Astrocyte (in vitro differentiated cells and primary cell): ENCODE results near the gene LIX1L. TPM values are rescaled to one million over a fixed set of nuclear protein-coding genes. Genes with fewer than 3 reads are reported as not detected.
"Not testable (repeated sequence)": the region's sequence is repeated elsewhere in the genome, so short reads cannot be mapped to it uniquely, and the experiment has no call there.

Experiments used
- DNase-seq: peaks from one replicate; pipeline ENCODE4 v3.0.0-alpha.2; 2010; ENCODE audit warnings: low read depth
- FAIRE-seq: peaks from 2 replicates; lab custom pipeline; 2011; peaks lifted over from hg19 to GRCh38; lab: Jason Lieb, UNC
- H2AFZ ChIP-seq: 2 replicates; pipeline ENCODE4 v1.6.0; 2012; ENCODE audit warnings: low read depth, low read length, inconsistent platforms
- H3K27ac ChIP-seq: 2 replicates; pipeline ENCODE4 v1.5.1; 2011; ENCODE audit warnings: low read depth, low read length, inconsistent platforms
- H3K27me3 ChIP-seq: 2 replicates; pipeline ENCODE4 v1.6.0; 2011; ENCODE audit warnings: low read length, inconsistent platforms; ENCODE audit not compliant: insufficient read depth
- H3K36me3 ChIP-seq: 2 replicates; pipeline ENCODE4 v1.5.1; 2011; ENCODE audit warnings: low read length, inconsistent platforms; ENCODE audit not compliant: insufficient read depth
- H3K4me1 ChIP-seq: 2 replicates; pipeline ENCODE4 v1.5.1; 2011; ENCODE audit warnings: low read length, inconsistent platforms; ENCODE audit not compliant: insufficient read depth
- H3K4me2 ChIP-seq: 2 replicates; pipeline ENCODE4 v1.6.0; 2012; ENCODE audit warnings: low read length, inconsistent platforms
- H3K4me3 ChIP-seq: 2 replicates; pipeline ENCODE4 v1.5.1; 2011; ENCODE audit warnings: low read depth, mild to moderate bottlenecking, low read length, inconsistent platforms; ENCODE audit not compliant: insufficient read depth
- H3K79me2 ChIP-seq: 2 replicates; pipeline ENCODE4 v1.6.0; 2012; ENCODE audit warnings: mild to moderate bottlenecking, low read length, inconsistent platforms; ENCODE audit not compliant: insufficient read depth
- H3K9ac ChIP-seq: 2 replicates; pipeline ENCODE4 v1.6.0; 2012; ENCODE audit warnings: mild to moderate bottlenecking, low read length, inconsistent platforms
- H3K9me3 ChIP-seq: 2 replicates; pipeline ENCODE4 v1.5.1; 2012; ENCODE audit warnings: low read depth, mild to moderate bottlenecking, low read length, inconsistent platforms; ENCODE audit not compliant: insufficient read depth
- H4K20me1 ChIP-seq: 2 replicates; pipeline ENCODE4 v1.6.0; 2012; ENCODE audit warnings: low read length, inconsistent platforms; ENCODE audit not compliant: insufficient read depth
- H3K27ac Mint-ChIP-seq: one replicate; pipeline ENCODE4 v1.8.0; 2021; ENCODE audit warnings: mild to moderate bottlenecking, mixed read lengths; ENCODE audit not compliant: unreplicated experiment
- H3K27me3 Mint-ChIP-seq: one replicate; pipeline ENCODE4 v1.8.0; 2021; ENCODE audit warnings: low read depth, mixed read lengths; ENCODE audit not compliant: unreplicated experiment
- H3K36me3 Mint-ChIP-seq: one replicate; pipeline ENCODE4 v1.8.0; 2021; ENCODE audit warnings: low read depth, mixed read lengths; ENCODE audit not compliant: unreplicated experiment
- H3K4me1 Mint-ChIP-seq: one replicate; pipeline ENCODE4 v1.8.0; 2021; ENCODE audit warnings: low read depth, mixed read lengths; ENCODE audit not compliant: unreplicated experiment
- H3K4me3 Mint-ChIP-seq: one replicate; pipeline ENCODE4 v1.8.0; 2021; ENCODE audit warnings: mild to moderate bottlenecking, moderate library complexity, mixed read lengths; ENCODE audit not compliant: unreplicated experiment
- H3K9me3 Mint-ChIP-seq: one replicate; pipeline ENCODE4 v1.8.0; 2021; ENCODE audit warnings: mild to moderate bottlenecking, mixed read lengths; ENCODE audit not compliant: unreplicated experiment
- EZH2 ChIP-seq: IDR thresholded peaks from 2 replicates; pipeline ENCODE4 v1.6.1; 2012; ENCODE audit warnings: mild to moderate bottlenecking, low read length, inconsistent platforms; ENCODE audit not compliant: insufficient read depth
- total RNA-seq: library from RNA; stranded (reverse); gene quantifications from 2 replicates; pipeline ENCODE4 v1.2.1, GENCODE V29; 2021
- TF ChIP-seq, protein P1 (sequence below): IDR thresholded peaks from 2 replicates; pipeline ENCODE4 v1.5.1; 2011; ENCODE audit warnings: low read depth, mild to moderate bottlenecking, inconsistent platforms, low read length, moderate library complexity; ENCODE audit not compliant: insufficient read depth

Gene LIX1L
- total RNA-seq, 1 donor from 2014 or later, result 37.2 TPM

DNA sequence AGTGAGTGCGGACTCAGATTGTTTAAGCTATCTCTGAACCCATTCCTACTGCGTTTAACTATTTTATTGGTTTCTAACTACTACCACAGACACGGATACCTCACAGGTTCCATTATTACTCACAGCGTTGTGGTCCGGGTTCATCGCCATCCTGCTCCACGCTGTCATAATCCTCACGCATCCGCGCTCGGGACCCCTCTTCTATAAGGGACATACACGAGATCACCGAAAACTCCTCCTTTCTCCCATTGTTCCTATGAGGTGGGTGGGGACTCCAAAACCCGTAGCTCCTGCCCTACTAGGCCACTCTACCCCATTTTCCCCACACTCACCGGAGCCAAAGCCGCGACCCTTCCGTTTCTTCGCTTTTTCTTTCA is 31.1 kb downstream of the LIX1L start:
- peak overlapping the region; percentile 92 for H3K4me2 ChIP-seq
- H3K27ac ChIP-seq, result peak overlapping the region; percentile 96
- no peaks in the 10 kb centered on the region for H3K9me3 ChIP-seq
- H3K79me2 ChIP-seq, result peaks cover 20% of the 10 kb centered on the region
- Mint-ChIP-seq H3K4me1 (peaks cover 9% of the 10 kb centered on the region), H3K27me3 (no peaks in the 10 kb centered on the region), H3K27ac (no peak overlapping the region), H3K4me3 (no peak overlapping the region), H3K9me3 (peaks cover 2% of the 10 kb centered on the region), H3K36me3 (peaks cover 7% of the 10 kb centered on the region)
- peaks cover 4% of the 10 kb centered on the region for H4K20me1 ChIP-seq
- peaks cover 9% of the 10 kb centered on the region for H3K4me1 ChIP-seq
- DNase-seq (peak; percentile 39), FAIRE-seq (no peak)
- peak overlapping the region; percentile 88 for H2AFZ ChIP-seq
- TF ChIP-seq EZH2, result no peak
- TF ChIP-seq, protein P1, sequence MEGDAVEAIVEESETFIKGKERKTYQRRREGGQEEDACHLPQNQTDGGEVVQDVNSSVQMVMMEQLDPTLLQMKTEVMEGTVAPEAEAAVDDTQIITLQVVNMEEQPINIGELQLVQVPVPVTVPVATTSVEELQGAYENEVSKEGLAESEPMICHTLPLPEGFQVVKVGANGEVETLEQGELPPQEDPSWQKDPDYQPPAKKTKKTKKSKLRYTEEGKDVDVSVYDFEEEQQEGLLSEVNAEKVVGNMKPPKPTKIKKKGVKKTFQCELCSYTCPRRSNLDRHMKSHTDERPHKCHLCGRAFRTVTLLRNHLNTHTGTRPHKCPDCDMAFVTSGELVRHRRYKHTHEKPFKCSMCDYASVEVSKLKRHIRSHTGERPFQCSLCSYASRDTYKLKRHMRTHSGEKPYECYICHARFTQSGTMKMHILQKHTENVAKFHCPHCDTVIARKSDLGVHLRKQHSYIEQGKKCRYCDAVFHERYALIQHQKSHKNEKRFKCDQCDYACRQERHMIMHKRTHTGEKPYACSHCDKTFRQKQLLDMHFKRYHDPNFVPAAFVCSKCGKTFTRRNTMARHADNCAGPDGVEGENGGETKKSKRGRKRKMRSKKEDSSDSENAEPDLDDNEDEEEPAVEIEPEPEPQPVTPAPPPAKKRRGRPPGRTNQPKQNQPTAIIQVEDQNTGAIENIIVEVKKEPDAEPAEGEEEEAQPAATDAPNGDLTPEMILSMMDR, result no peak
- H3K4me3 ChIP-seq, result peak overlapping the region; percentile 98
- H3K27me3 ChIP-seq, result no peaks in the 10 kb centered on the region
- H3K36me3 ChIP-seq, result peaks cover 10% of the 10 kb centered on the region
- H3K9ac ChIP-seq, result peak overlapping the region; percentile 98

DNA sequence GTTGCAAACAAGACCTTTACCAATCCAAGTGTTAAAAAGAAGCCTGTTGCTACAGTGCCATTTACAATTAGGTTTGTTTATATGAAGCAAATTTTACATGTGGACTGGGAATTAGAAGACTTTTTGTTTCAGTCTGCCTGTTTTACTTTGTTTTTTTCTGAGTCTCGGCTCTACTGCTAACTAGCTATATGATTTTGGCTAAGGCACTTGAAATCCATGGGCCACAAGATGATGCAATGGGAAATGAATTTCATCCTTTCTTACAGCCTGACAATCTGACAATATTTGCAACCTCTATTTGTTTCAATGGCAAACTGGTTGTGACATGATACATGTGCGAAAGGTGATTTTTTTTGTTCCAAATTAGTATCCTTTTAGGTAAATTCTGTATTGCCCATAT is 35.6 kb downstream of the LIX1L start:
- Histone ChIP-seq H4K20me1 (peaks cover 4% of the 10 kb centered on the region), H3K27me3 (no peaks in the 10 kb centered on the region), H3K36me3 (peaks cover 10% of the 10 kb centered on the region), H3K27ac (no peak overlapping the region), H3K4me2 (no peak overlapping the region), H3K4me1 (peaks cover 28% of the 10 kb centered on the region), H3K4me3 (no peak overlapping the region), H3K79me2 (peaks cover 31% of the 10 kb centered on the region), H3K9me3 (no peaks in the 10 kb centered on the region), H3K9ac (no peak overlapping the region), H2AFZ (no peak overlapping the region)
- Mint-ChIP-seq H3K27ac (no peak overlapping the region), H3K4me1 (peaks cover 22% of the 10 kb centered on the region), H3K36me3 (peaks cover 8% of the 10 kb centered on the region), H3K4me3 (no peak overlapping the region), H3K27me3 (no peaks in the 10 kb centered on the region), H3K9me3 (no peaks in the 10 kb centered on the region)
- no peak for DNase-seq
- no peak for TF ChIP-seq EZH2
- TF ChIP-seq, protein P1, result no peak
- no peak for FAIRE-seq

DNA sequence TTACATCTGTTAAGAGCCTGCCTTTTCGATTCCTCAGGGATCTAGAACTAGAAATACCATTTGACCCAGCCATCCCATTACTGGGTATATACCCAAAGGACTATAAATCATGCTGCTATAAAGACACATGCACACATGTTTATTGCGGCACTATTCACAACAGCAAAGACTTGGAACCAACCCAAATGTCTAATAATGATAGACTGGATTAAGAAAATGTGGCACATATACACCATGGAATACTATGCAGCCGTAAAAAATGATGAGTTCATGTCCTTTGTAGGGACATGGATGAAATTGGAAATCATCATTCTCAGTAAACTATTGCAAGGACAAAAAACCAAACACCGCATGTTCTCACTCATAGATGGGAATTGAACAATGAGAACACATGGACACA is 37.5 kb downstream of the LIX1L start:
- DNase-seq, H3K9ac ChIP-seq, H3K4me3 ChIP-seq, H3K27me3 ChIP-seq, H3K36me3 Mint-ChIP-seq, H2AFZ ChIP-seq, FAIRE-seq, H4K20me1 ChIP-seq, H3K27ac Mint-ChIP-seq, H3K9me3 ChIP-seq, H3K27me3 Mint-ChIP-seq, H3K9me3 Mint-ChIP-seq, H3K4me2 ChIP-seq, H3K36me3 ChIP-seq, H3K27ac ChIP-seq: not testable (repeated sequence)
- Histone ChIP-seq H3K4me1 (peaks cover 20% of the 10 kb centered on the region), H3K79me2 (peaks cover 17% of the 10 kb centered on the region)
- Mint-ChIP-seq H3K4me3 (peak overlapping the region; percentile 75), H3K4me1 (peaks cover 15% of the 10 kb centered on the region)
